ENCODE measurements around the gene OR6N1.

The OR6N1 gene

GRCh38 chr1:158752155-158752712 is 19.8 kb downstream of the OR6N1 start:
- no peak for DNase-seq (ENCODE audit: low read depth in 2 of 2)

GRCh38 chr1:158735848-158736247 is 36.1 kb downstream of the OR6N1 start:
- no peak for DNase-seq (ENCODE audit: low read depth in 2 of 2)

GRCh38 chr1:158732524-158732923 is 39.5 kb downstream of the OR6N1 start:
- DNase-seq (ENCODE audit: low read depth in 2 of 2) = no peak

GRCh38 chr1:158731707-158732106 is 40.3 kb downstream of the OR6N1 start:
- no peak for DNase-seq (ENCODE audit: low read depth in 2 of 2)

- no peak for DNase-seq (ENCODE audit: low read depth in 2 of 2)
These were observed 41.5 kb downstream of the OR6N1 start for GRCh38 chr1:158730453-158730852.

GRCh38 chr1:158728510-158729225 is 43.3 kb downstream of the OR6N1 start:
- no peak for DNase-seq (ENCODE audit: low read depth in 2 of 2)

GRCh38 chr1:158724442-158724841 is 47.6 kb downstream of the OR6N1 start:
- no peak for DNase-seq (ENCODE audit: low read depth in 2 of 2)

- DNase-seq (ENCODE audit: low read depth in 2 of 2) = no peak
These were observed 51.4 kb downstream of the OR6N1 start, which contains the start of gene OR6K3 for GRCh38 chr1:158720620-158721019. Gene OR6K3, minus strand, starts transcription at chr1:158720720. Its CDS starts 2,605 bp downstream, at chr1:158718115.

GRCh38 chr1:158719664-158720063 is 52.3 kb downstream of the OR6N1 start:
- no peak for DNase-seq (ENCODE audit: low read depth in 2 of 2)

GRCh38 chr1:158717344-158717743 is 54.7 kb downstream of the OR6N1 start:
- DNase-seq (ENCODE audit: low read depth in 2 of 2) = no peak

DNA sequence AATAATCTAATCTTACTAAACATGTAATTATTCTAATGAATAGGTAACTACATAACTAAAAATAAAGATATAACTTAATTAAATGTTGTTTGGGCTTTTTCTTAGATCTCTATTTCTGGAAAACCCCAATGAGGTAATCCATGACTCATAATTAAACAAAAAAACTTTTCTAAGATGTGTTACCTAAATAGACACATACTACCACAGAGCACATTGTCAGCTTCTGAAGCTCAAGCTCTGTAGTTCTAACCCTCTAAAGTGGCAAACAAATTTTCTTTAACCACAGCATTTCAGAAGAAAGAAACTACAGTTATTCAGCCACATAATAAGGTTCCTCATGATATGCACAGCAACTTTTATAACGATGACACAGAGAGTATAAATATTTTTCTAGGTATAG is 55.7 kb downstream of the OR6N1 start:
- no peak for DNase-seq (ENCODE audit: low read depth in 2 of 2)

DNA sequence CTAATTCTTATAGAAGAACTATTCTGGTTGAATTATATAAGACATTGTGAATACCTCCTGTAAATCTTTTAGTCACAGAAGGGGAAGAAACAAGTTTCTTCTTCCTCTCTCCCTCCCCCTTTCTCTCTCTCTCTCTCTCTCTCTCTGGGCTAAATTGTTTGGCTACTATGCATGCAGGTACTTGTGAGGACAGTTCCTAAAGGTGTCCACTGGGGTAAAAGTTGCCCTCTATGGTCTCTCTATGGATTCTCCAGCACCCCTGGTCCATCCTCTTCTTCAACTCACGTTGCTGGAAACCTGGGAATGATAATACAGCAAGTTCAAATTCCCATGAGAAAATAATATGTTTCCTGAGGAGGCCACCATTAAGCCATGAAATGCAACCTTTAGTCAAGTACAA is 57.2 kb downstream of the OR6N1 start:
- no peak for DNase-seq (ENCODE audit: low read depth in 2 of 2)
